NCI-H1417 (cell line): ENCODE results near the gene RHOBTB3.
"Not testable (repeated sequence)": the region's sequence is repeated elsewhere in the genome, so short reads cannot be mapped to it uniquely, and the experiment has no call there.

Experiments
- DNase-seq, 3 experiments: peaks; one replicate each; lab custom pipeline; 2025; lab: John Stamatoyannopoulos, UW

RHOBTB3 gene

DNA sequence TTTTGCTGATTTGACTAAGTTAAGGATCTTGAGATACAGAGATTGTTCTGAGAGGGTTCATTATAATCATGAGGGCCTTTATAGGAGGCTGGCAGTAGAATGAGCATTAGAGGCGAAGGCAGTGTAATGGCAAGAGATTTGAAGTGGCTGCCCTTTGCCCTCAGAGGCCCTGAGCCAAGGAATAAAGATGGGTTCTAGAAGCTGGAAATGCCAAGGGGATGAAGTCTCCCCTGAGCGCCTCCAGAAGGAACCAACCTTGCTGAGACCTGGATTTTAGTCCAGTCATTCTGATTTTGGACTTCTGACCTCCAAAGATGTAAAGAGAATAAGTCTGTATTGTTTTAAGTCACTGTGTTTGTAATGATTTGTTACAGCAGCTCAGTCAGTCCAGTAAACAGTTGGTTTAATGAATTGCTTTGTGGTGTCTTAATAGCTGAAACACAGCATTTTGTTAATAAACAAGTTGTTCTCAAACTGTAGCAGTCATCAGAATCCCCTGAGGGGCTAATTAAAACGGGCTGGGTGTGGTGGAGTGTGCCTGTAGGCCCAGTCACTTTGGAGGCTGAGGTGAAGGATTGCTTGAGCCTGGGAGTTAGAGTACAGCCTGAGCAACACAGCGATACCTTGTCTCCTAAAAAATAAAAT, 68.2 kb downstream of the RHOBTB3 start:
- no peak for DNase-seq

DNA sequence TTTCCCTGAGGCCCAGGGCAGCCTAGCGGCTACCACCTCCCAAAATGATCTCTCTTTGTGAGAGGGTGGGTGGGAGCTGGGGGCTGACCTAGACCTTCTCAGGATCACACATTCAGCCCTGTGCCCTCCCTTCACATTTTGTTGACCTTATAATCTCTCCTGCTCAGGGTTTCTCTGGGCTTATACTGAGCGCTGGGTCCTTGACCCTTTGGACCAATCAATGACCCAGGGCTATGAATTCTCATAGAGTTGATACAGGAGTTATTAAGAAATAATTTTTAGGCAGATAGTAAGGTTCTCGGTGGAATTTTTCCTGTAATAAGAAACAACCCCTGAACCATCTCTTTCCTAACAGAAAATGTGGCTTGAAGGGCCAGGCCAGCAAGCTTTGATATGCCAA, 69.4 kb downstream of the RHOBTB3 start:
- DNase-seq = no peak

DNA sequence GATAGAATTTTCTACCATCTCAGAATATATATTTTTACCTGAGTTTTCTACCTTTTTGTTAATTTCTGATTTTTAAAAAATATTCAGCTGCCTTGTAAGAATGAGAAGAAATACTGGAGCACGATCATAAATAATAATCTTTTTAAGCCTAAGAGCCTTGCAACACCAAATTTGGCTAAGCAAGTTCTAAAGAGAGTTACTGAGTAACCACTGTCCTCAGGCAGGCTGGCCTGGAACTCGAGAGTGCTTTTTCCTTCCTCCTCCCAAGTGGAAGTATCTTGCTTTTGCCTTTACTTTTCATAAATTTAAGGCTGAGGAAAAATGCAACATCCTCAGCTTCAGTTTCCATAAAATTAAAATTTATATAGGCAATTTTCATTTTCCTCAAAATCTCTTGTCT, 70.4 kb downstream of the RHOBTB3 start:
- DNase-seq = no peak

- no peak for DNase-seq
Measured at GRCh38 chr5:95801961-95802360, 70.8 kb downstream of the RHOBTB3 start.

DNA sequence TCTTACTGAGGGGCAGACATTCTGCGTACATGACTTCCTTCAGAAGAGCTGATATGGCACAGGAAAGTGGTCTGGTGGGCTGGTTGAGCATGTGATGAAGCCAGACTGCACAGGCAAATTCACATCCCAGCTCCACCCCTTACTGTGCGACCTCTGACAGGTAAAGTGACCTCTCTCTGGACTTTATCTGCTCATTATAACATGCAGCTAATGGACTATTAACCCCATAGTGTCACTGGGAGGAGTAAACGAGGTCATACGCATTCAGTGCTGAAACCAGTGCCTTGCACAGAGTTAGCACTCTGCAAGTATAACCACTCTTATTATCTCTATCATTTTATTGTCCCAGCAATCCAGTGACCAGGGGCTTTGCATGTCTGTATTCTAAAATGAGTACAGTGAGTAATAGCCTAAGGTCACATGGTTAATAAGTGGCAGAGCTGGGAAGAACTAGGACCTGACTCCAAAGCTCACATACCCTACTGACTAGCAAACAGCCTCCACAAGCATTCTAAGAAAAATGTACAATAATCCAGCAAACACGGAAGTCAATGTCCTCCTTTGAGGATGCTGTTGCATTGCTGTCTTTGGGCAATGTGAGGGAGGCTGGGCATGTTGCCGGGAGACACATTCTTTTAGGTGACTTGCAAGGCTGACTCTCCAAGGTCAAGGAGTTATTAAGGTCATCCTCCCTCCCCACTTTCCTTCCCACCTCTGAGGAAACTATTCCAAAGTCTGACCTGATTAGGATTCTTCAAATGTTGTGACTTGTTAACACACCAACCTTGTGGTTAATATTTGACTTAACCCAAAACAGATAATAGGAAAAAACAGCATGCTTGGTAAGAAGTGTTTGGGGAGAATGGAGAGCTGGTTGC, 72.4 kb downstream of the RHOBTB3 start:
- no peak for DNase-seq

- DNase-seq = no peak
Measured at GRCh38 chr5:95804736-95805539, 73.8 kb downstream of the RHOBTB3 start.

DNA sequence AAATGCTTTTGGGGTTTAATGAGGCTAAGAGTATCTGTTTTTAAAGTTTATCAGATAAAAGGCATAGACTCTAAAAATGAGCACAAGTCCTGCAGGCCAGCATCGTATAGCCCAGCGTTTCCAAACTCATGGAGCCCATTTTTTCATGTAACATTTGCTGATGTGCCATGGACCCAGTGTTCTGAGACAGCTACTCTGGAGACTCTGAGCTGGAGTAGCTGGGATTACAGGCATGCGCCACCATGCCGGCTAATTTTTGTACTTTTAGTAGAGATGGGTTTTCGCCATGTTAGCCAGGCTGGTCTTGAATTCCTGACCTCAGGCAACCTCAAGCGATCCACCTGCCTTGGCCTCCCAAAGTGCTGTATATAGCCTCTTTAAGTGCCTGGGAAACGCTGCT, 75.6 kb downstream of the RHOBTB3 start:
- no peak for DNase-seq

- no peak for DNase-seq
Measured at GRCh38 chr5:95808013-95808685, 77.0 kb downstream of the RHOBTB3 start.

DNA sequence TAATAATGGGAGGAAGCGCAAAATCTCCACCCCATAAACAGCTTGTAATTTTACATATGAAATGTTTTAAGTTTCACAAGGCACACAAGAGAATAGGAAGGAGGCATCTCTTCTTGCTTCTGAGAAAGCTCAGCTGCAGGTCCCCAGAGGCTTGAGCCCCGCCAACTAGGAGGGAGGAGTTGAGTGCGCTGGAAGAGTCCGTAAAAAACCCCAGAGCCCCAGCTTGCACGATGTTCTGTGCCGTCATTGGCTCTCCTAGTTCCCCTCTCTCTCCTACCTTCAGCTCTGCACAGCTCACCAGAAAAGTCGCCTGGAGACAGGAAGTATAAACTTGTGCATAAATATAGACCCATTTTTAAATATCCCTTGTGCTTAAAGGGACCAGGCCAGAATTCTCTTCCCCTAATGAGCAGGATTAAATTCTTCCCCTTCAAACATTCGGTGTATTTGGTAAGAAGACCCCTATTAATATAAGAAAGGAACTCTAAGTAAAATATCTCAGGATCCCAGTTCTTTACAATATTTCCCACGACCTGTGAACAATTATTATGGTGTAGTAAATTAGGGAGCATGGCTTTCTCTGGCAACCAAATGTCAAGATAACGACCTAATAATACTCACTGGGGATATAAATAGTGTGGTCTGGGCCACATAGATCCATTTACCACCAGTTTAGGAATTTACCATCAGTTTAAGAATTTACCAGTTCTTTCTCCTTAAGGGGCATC, 77.7 kb downstream of the RHOBTB3 start:
- DNase-seq = no peak

- no peak for DNase-seq
Measured at GRCh38 chr5:95809414-95809960, 78.4 kb downstream of the RHOBTB3 start.

DNA sequence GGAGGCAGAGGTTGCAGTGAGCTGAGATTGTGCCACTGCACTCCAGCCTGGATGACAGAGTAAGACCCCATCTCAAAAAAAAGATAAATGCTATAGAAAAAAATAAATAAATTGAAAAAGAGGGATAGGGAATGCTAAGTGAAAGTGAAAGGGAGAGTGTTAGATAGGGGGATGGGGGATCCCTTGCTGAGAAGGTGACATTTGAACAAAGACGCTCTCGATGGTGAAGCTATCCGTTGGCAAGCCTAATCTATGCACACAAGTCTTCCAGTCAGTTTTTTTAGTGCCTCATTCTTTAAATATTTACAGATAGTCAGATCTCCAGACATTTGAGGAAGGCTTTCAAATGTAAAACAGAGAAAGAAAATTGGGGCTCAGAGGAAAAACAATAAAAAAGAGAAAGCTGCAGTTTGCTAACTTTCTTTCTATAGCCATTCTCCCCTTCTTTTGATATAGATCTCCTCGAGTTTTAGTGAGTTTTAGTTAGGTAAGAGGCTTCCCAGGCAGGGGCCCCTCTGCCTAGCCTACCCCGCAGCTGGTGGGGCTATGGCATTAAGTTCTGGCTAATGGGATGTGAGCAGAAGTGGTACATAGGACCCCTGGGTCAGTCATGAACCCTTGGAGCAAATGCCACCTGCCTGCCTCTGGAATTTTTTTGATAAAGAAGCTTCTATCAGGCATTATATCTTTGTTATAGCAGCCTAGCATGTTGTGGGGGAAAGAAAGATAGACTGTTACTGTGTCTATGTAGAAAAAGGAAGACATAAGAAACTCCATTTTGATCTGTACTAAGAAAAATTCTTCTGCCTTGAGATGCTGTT, 79.4 kb downstream of the RHOBTB3 start:
- DNase-seq = no peak

GRCh38 chr5:95811126-95811423, 79.9 kb downstream of the RHOBTB3 start:
- not testable (repeated sequence) for DNase-seq

- DNase-seq = not testable (repeated sequence)
Measured at GRCh38 chr5:95811461-95812073, 80.4 kb downstream of the RHOBTB3 start.

DNA sequence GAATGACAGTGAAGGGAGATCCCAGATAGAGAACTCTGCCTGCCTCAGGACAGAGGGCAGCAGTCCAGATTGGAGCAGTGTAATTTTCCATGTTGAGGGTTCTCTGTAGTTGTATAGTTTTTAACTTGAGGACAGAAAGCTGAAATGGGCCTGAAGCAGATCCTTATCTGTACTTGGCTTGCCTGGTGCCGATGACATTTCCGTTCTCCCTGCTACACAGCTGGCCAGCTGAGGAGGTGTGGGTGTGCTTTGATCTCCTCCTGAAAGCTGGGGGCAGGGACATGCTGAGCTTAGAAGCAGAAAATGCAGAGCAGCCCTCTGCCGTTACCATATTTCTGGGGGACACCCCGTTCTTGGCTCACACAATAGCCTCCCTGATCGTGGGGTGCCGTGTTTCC, 80.9 kb downstream of the RHOBTB3 start:
- no peak for DNase-seq

DNA sequence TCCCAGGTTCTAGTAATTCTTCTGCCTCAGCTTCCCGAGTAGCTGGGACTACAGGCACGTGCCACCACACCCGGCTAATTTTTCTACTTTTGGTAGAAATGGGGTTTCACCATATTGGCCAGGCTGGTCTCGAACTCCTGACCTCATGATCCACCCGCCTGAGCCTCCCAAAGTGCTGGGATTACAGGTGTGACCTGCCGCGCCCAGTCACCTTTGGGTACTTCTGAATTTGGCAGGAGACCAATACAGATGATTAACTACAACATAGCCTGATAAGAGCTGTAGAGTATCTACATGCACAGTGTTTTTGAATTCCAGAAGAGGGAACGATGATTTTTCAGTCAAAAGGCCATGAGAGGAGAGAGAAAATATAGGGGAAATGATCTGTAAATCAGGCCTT, 81.9 kb downstream of the RHOBTB3 start:
- DNase-seq = not testable (repeated sequence)

DNA sequence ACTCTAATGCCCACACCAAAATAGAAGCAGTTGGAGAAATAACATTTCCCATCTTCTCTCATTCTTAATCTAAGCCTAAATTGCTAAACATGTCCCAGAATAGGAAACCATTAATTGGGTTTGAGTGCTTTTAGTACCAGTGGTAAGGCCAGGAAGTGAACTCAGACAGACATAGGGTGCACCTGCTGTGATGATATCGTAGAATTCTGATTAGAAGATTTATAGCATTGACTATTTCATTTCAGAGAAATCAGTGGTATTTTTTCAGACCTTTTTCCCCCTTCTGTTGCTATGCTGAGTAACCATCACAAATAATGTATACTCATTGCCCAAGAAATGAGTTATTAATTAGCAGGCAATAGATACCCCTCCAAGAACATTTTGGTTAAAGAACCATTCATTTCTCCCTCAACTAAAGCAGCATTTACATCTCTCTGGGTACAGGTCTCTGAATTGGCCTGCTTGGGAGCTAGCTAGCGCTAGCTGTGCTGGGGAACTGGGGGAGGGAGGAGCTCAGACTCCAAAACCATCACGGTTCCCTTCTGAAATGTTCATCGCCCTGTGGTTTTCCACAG, 84.1 kb downstream of the RHOBTB3 start:
- no peak for DNase-seq

- DNase-seq = no peak
Measured at GRCh38 chr5:95816341-95816740, 85.2 kb downstream of the RHOBTB3 start.

DNA sequence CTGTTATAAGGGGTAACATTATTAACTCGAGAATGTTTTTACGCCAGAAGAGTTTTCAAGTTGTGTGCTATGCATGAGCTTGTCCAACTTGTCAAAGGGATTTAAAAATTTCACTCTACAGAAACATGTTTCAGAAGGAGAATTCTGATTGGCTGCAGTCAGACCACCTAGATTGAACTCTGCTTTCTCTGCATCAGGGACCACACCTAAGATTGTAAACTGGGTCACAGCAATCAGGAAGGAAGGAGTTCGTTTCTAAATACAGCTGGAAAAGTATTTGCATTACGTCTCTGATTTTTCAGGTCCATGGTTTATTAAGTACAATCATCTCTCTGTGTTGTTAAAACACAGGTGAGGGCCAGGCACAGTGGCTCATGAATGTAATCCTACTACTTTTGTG, 85.6 kb downstream of the RHOBTB3 start:
- no peak for DNase-seq

- no peak for DNase-seq
Measured at GRCh38 chr5:95817430-95817829, 86.3 kb downstream of the RHOBTB3 start.
